Pulmonary artery endothelial cell (primary cell): ENCODE measurements around the gene KTN1. TPM values are rescaled to one million over a fixed set of nuclear protein-coding genes. Genes with fewer than 3 reads are reported as not detected.
A peak's percentile ranks its signal among the peaks of the same experiment; 100 is the strongest.

Experiments used
- DNase-seq: peaks from one replicate; pipeline ENCODE4 v3.0.0-alpha.2; 2011; ENCODE audit warnings: low read depth, low spot score
- total RNA-seq: library from RNA; depleted of rRNA; stranded (reverse); fragments of >200 nt; gene quantifications from 2 replicates; pipeline ENCODE4 v1.2.3, GENCODE V29; 2014

KTN1 gene
- total RNA-seq, 1 donor from 2014 or later, result 126 TPM

GRCh38 chr14:55715889-55716288 is 135.9 kb downstream of the KTN1 start:
- DNase-seq, result no peak

GRCh38 chr14:55717621-55718020 is 137.6 kb downstream of the KTN1 start:
- DNase-seq, result no peak

GRCh38 chr14:55718551-55718950 is 138.5 kb downstream of the KTN1 start:
- DNase-seq, result no peak

GRCh38 chr14:55720796-55721195 is 140.8 kb downstream of the KTN1 start:
- no peak for DNase-seq

- DNase-seq, result peak; percentile 46
These were observed 141.3 kb downstream of the KTN1 start for GRCh38 chr14:55721353-55721752.

- DNase-seq, result no peak
These were observed 142.0 kb downstream of the KTN1 start for GRCh38 chr14:55722054-55722453.

GRCh38 chr14:55724736-55725135 is 144.7 kb downstream of the KTN1 start:
- no peak for DNase-seq

- no peak for DNase-seq
These were observed 150.7 kb downstream of the KTN1 start for GRCh38 chr14:55730592-55731310.

- no peak for DNase-seq
These were observed 151.4 kb downstream of the KTN1 start for GRCh38 chr14:55731311-55731872.

- DNase-seq, result no peak
These were observed 152.0 kb downstream of the KTN1 start for GRCh38 chr14:55731881-55732498.

GRCh38 chr14:55733599-55733998 is 153.6 kb downstream of the KTN1 start:
- no peak for DNase-seq

Other genes starting within 250 kb of the KTN1 start
- gene ATG14, start 168.4 kb upstream of the KTN1 start, total RNA-seq, result 13.1 and 15.3 TPM in 2 replicates
- gene TBPL2, start 139.6 kb upstream of the KTN1 start, total RNA-seq, result not detected in 2 replicates